Endometrial microvascular endothelial cells (primary cell): ENCODE results near the gene PSIP1. TPM values are rescaled to one million over a fixed set of nuclear protein-coding genes. Genes with fewer than 3 reads are reported as not detected.
"Not testable (repeated sequence)": the region's sequence is repeated elsewhere in the genome, so short reads cannot be mapped to it uniquely, and the experiment has no call there.

ENCODE experiments used
- in situ Hi-C: cut with HindIII; loops from 2 replicates; pipeline ENCODE4 v1.10.0; 2017; ENCODE audit warnings: low sequenced_read_pairs, low pct_unique_long_range_greater_than_20kb; ENCODE audit errors: inconsistent ontology term
- total RNA-seq: library from RNA; depleted of rRNA; stranded (reverse); fragments of >200 nt; gene quantifications from one replicate; pipeline ENCODE4 v1.2.3, GENCODE V29; 2015; ENCODE audit errors: inconsistent ontology term

PSIP1 gene
- total RNA-seq, result 63.9 TPM

GRCh38 chr9:15510789-15511575, at the start of gene PSIP1:
TSS of gene PSIP1 (minus strand) at chr9:15510970. CDS start at chr9:15510188, 782 bp downstream.
- in situ Hi-C loops, result no loop called here

- in situ Hi-C loops, result no loop called here
Measured at GRCh38 chr9:15553528-15553898, 42.7 kb upstream of the PSIP1 start.

GRCh38 chr9:15552636-15553527, 42.1 kb upstream of the PSIP1 start, which contains the start of gene CCDC171:
TSS of gene CCDC171 (plus strand) at chr9:15553043. CDS start at chr9:15564089, 11,046 bp downstream.
- in situ Hi-C loops, result no loop called here

GRCh38 chr9:15549611-15550010, 38.8 kb upstream of the PSIP1 start:
- in situ Hi-C loops, result no loop called here

GRCh38 chr9:15543047-15543813, 32.5 kb upstream of the PSIP1 start:
- in situ Hi-C loops, result no loop called here

GRCh38 chr9:15542624-15543023, 31.9 kb upstream of the PSIP1 start:
- in situ Hi-C loops, result no loop called here

GRCh38 chr9:15541872-15542271, 31.1 kb upstream of the PSIP1 start:
- in situ Hi-C loops, result no loop called here

GRCh38 chr9:15531380-15531779, 20.6 kb upstream of the PSIP1 start:
- in situ Hi-C loops, result no loop called here

GRCh38 chr9:15529566-15530324, 19.0 kb upstream of the PSIP1 start:
- in situ Hi-C loops, result no loop called here

- in situ Hi-C loops, result not testable (repeated sequence)
Measured at GRCh38 chr9:15527035-15527434, 16.3 kb upstream of the PSIP1 start.

GRCh38 chr9:15525958-15526357, 15.2 kb upstream of the PSIP1 start:
- in situ Hi-C loops, result no loop called here

- in situ Hi-C loops, result no loop called here
Measured at GRCh38 chr9:15524845-15525455, 14.2 kb upstream of the PSIP1 start.

- in situ Hi-C loops, result no loop called here
Measured at GRCh38 chr9:15522130-15522755, 11.5 kb upstream of the PSIP1 start.

- in situ Hi-C loops, result no loop called here
Measured at GRCh38 chr9:15521254-15521653, 10.5 kb upstream of the PSIP1 start.

- in situ Hi-C loops, result no loop called here
Measured at GRCh38 chr9:15519831-15520230, 9.1 kb upstream of the PSIP1 start.

- in situ Hi-C loops, result no loop called here
Measured at GRCh38 chr9:15513335-15513734, 2.6 kb upstream of the PSIP1 start.

- in situ Hi-C loops, result no loop called here
Measured at GRCh38 chr9:15512889-15513288, 2.1 kb upstream of the PSIP1 start.

- in situ Hi-C loops, result no loop called here
Measured at GRCh38 chr9:15512204-15512603, 1.4 kb upstream of the PSIP1 start.
